GM15510 (cell line): Measurements from ENCODE around the gene CTDP1.

Source experiments
- POLR2A ChIP-seq: IDR thresholded peaks from 3 replicates; pipeline ENCODE4 v1.6.1; 2011; ENCODE audit warnings: borderline replicate concordance; ENCODE audit not compliant: insufficient read length; ENCODE audit errors: extremely low read depth

CTDP1 gene

DNA sequence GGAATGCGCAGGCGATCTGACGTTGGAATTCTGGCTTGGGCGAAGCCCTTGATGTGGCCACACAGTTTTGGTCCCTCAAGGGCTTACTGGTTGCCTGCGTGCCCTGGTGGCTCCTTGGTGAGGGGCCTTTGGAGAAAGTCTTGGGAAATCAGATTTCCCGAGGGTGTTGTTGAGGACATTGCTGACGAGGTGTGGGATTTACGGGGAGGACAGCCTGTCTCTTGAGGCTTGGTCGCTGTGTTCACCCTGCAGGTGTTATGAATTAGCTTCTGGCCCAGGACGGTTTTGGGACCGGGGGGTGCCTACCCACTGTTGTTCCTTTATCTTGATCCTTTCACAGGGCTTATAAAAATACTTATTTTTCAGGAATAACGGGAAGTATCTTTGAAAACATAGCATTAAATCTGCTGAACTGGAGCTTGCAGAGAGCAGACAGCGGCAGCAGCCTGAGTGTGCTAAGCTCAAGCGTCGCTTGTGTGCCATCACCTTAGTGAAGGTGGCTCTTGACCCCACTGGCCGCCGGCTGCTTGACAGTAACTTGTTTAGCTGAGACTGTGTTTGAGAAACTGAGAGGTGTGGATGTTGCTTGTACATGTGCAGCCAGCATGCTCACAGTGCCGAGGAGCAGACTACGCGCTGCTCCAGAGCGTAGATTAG is 4.2 kb downstream of the CTDP1 start:
- no peak for TF ChIP-seq POLR2A

DNA sequence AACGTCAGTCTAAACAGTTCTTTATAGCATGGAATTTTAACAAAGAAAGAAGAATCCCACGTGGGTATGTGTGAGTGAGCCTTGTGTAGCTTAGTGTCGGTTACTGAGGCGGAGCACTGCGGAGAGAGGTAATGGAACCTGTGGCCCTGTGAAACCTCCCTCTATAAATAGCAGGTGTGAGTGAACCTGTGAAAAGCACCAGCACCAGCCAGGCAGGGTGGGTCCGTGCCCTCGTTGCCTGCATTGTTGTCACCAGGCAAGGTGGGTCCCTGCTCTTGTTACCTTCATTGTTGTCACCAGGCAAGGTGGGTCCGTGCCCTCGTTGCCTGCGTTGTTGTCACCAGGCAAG is 4.7 kb downstream of the CTDP1 start:
- no peak for TF ChIP-seq POLR2A

DNA sequence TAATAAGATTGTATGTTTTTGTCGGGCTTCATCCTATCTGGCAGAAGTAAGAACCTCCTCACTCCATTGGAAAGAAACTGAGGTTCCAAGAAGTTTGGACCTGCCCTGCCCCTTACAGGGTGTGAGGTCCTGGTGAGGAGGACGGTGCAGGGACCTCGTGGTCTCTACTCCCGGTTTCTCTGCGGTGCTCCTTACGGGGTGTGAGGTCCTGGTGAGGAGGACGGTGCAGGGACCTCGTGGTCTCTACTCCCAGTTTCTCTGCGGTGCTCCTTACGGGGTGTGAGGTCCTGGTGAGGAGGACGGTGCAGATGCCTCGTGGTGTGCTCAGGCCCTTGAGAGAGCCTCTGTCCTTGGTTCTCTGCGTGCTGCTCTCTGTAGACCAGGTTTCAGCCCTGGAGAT is 5.2 kb downstream of the CTDP1 start:
- no peak for TF ChIP-seq POLR2A

DNA sequence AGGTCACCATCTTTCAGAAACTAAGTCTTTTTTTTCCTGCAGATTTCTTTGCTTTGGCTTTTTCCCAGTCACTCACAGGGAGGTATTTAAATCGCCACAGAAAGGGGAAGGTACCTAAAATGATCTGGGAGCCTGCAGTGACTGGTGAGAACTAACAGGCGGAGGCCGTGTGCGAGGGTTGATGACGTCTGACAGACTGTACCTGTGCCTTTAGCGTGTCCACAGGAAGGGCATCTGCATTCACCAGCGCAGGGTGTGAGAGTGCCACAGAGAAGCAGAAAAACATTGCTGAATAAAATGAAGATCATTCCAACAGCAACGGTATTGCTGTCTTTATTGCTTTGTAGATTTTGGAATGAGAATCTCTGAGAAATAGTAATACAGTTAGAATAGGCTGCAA is 5.7 kb downstream of the CTDP1 start:
- no peak for TF ChIP-seq POLR2A

DNA sequence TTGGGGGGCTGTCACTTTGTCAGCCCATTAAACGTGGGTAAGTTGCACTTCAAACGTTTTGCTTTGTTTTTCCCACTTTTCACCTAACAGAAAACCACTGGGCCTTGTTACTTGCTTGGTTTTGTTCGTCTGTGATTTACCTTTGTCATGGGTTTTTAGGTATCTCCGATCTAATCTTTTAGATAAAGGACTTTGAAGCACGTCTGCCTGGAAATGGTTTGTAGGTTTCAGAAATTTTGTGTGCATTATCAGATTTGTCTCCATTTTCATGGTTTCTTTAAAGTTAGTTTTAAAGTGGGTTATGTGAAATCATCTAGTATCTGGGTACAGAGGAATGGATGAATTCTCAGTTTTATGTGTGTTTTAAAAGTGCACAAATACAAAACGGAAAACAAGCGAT is 6.4 kb downstream of the CTDP1 start:
- no peak for TF ChIP-seq POLR2A

DNA sequence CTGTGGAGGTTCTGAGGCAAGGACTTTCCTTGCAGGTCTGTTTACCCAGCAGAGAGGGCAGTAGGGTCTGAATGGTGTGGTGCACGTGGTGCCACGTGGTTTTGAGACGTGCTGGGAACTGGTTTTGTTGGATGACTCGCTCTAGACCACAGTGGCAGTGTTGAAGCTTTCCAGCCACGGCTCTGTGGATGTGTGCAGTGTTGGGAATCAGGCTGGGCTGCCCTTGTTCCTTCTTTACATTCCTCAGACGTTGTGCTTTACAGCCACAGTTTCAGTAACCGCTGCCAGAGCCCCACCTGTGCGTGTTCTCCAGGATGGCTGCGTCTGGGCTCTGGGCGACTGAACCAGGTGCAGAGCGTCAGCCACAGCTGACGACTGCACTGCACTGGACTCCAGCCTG is 8.2 kb downstream of the CTDP1 start:
- no peak for TF ChIP-seq POLR2A

DNA sequence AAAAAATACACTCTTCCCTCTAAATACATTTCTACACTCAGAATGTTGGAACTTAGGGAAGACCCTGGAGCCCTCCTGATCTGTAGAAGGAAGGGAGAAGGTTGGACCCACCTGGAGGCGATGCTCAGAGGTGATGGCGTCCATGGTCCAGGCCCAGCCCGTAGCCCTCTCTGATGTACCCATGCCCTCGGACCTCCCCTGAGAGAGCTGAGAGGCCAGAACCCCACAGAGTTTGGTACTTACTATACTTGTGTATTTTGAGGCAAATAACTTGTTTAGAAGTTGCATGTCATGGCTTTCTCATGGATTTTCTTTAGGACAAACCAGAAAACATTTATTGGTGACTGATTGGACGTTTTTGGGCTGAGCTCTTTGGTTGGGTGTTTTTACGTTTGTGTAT is 10.5 kb downstream of the CTDP1 start:
- TF ChIP-seq POLR2A = no peak

DNA sequence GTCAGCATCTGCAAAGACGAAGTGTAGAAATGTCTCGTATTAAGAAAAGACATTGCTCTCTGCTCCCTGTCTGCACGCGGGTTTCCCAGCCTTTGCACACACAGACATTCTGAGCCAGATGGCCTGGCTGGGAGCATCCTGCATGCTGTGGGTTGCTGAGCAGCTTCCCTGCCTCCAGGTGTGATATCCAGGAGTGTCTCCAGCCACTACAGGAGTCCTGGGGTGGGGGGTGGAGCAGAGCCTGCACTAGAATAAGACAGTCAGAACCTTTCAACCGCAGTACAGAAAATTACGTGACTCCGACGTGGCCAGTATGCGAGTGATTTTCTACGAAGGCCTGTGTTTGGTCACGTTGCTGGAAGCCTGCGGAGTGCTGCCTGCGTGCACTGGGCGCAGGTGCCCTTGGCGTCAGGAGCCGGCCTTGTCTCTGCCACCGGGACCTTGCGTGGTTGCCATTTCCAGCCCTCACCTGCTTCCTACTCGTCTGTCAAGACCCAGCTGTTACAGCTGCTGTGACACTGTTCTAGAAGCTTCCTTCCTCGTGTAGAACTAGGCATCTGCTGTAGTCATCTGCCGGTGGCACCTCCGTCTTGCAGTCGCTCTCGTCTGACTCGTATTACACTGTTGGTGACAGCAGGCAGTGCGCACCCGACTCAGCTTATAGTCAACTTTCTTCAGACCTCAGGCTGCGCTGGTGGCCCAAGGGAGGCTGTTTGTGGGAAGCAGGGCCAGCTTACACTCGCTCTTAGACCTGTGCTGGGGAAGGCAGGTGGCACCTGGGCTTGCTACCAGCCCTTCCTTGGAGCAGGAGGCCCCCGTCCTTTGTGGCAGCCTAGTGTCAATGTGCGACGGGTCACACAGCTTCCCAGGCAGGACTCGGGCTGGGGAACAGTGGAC is 11.2 kb downstream of the CTDP1 start:
- no peak for TF ChIP-seq POLR2A

DNA sequence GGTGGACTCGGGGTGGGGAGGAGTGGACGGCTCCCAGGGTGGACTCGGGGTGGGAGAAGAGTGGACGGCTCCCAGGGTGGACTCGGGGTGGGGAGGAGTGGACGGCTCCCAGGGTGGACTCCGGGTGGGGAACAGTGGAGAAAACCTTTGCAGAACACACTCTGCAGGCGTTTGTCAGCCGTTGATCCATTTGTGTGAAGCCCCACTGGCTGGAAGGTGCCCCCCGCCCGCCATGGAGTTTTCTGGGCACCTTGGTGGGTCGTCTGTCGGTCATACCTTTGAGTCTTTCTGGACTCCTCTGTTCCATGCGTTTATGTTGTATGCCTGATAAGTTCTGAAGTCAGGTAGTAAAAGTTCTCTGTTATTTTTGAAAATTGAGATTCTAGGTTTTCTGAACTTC is 12.5 kb downstream of the CTDP1 start:
- no peak for TF ChIP-seq POLR2A

DNA sequence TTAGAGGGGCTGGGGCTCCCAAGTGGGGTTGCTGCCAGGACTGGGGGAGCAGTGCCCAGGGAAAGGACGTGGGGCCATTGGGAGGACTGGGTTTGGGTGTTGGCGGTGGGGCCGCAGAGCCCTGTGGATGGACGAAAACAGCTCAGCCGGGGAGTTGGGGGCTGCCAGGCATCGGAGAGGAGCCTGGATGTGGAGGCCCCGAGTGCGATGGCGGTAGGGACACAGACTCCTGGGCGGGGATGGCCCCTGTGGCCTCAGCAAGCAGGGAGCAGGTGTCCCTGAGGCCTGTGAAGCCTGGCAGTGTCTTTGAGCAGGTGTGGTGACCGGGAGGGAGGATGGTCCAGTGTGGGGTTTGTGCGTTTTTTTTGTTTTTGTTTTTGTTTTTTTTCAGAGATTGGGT is 13.3 kb downstream of the CTDP1 start:
- no peak for TF ChIP-seq POLR2A

DNA sequence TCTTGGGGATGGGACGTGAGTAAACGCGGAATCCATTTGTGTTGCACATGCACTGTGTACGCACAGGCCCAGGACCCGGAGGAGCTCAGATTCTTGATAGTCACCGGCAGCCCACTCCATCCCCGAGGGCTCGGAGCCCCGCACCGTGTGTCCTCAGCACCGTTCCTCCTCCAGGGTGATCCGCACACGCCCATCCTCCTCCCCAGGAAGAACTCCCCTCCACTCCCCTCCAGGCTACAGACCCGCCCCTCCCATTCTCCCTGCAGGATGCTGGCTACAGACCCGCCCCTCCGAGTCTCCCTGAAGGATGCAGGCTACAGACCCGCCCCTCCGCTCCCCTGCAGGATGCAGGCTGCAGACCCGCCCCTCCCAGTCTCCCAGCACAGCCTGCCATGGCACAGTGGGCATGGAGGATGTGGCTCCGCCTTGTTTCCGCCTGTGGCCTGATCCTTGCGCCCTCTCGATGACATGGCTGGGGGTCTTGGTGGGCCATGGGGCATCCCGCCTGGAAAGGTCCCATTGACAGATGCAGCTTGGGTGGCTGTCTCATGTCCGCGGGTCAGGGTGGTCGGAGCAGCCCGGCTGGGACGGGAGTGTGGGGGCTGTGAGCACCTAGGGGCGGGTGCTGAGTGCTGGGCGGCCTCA is 14.1 kb downstream of the CTDP1 start:
- TF ChIP-seq POLR2A = no peak

DNA sequence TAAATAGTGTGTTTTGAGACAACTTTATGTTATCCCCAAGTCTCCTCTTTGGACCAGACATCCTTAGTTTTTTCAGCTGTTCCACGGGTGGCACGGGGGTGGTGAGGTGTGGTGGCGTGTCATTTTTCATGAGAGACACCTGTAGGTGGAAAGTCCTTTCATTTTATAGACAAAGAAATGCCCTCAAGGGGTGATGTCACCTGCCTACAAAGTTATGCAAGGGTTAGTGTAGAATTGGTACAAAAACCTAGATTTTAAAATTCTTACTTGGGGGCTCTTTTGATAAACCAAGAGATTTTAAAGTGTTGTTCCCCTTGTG is 15.3 kb downstream of the CTDP1 start:
- no peak for TF ChIP-seq POLR2A

DNA sequence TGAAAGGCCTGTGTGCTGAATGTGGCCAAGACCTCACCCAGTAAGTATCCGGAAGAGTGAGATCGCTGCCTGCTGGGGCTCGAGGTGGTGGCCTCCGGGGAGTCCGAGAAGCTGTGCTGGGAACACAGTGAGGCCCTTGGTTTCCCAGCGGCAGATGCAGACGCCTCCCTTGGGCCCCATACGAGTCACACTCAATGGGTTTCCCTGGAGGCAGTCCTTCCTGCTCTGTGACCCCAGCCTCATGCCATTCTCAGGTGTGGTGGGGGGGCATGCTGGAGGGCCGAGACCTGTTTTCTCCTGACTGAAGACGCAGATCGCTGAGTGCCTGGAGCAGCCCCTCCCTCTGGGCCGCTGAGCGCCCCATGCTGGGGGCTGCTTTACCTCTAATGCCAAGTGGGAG is 15.7 kb downstream of the CTDP1 start:
- TF ChIP-seq POLR2A = no peak

DNA sequence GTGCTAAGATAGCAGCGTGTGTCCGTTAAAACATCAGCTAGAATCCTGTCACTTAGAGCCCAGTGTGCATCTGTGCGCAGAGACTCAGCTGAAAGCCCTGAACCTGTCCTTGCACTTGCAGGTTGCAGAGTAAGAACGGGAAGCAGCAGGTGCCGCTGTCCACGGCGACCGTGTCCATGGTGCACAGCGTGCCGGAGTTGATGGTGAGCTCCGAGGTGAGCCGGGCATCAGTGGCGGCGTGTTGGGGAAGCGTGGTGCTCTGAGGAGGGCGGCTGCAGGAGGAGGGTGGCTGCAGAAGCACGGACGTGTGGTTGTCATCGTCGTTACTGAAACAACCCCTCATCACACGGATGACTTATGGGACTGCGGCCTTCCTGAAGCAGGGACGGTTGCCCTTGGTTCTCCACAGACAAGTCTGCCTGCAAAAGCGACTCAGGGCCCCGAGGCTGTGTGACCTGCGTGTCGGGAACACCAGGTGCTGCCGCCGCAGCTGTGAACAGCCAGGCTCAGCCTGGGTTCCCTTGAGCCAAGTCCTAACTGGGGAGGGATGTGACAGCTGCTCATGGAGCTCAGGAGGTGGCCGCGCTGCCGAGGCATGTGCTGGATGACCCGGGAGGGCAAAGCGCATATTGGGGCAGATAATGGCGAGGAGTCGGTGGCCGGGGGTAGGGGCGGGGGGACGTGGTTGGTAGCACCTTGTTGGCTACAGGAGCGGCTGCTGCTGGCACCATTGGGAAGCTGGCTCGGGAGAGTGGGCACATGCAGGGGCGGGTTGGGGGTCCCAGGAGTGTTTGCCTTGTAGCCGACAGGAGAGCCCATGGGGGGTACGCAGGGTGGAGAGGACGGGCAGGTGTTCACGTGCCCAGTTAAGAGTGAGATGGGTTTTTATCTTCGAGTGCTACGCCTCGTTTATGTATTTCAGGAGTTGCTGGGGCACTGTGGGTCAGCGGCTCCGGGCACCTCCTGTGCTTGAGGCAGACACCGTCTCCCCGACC is 16.6 kb downstream of the CTDP1 start:
- no peak for TF ChIP-seq POLR2A

DNA sequence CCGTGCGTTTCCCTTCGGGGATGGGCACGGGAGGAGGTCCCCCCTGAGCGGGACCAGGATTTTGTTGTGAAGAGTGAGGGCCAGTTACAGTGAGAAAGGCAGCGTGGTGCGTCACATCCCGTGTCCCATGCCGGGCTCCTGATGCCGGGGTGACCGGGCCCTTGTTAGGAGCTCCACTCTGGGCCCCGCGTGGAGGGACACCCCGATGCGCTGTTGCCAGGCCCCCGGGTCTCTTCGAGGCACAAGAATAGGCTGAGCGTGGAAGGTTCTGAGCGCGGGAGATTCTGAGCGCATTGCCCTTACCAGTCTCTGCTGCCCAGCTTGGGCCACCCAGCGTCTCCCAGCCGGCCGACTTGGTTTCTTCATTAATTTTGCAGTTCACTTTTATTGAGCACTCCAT is 17.6 kb downstream of the CTDP1 start:
- TF ChIP-seq POLR2A = no peak
